GM12878 (cell line): ENCODE data around the gene SYK.
"Not testable (repeated sequence)": the region's sequence is repeated elsewhere in the genome, so short reads cannot be mapped to it uniquely, and the experiment has no call there.

Experiments
- CTCF ChIP-seq, 3 experiments: IDR thresholded peaks in 2 of 3; conservative IDR thresholded peaks in 1 of 3; 2 replicates each; pipeline ENCODE4 v1.5.1; 2011; ENCODE audit warnings: low read depth in 3 of 3, low read length in 3 of 3, mild to moderate bottlenecking in 3 of 3, control low read depth in 2 of 3, moderate library complexity in 2 of 3, inconsistent platforms in 1 of 3, mixed read lengths in 1 of 3; ENCODE audit not compliant: control insufficient read depth in 2 of 3, insufficient read depth in 1 of 3; ENCODE audit errors: extremely low read depth in 1 of 3
- EP300 ChIP-seq, 2 experiments: fragments of 150-350 bp in 1 of 2; IDR thresholded peaks; 2 replicates each; pipeline ENCODE4 v1.6.1; 2011 to 2012; ENCODE audit warnings: low read depth in 2 of 2, low read length in 2 of 2, borderline replicate concordance in 1 of 2, improper control_type of control experiment in 1 of 2, inconsistent platforms in 1 of 2; ENCODE audit not compliant: control insufficient read depth in 1 of 2
- HDAC2 ChIP-seq: fragments of 200-600 bp; sonication (generic); IDR thresholded peaks from 2 replicates; pipeline ENCODE4 v1.6.1; 2017
- NRF1 ChIP-seq: conservative IDR thresholded peaks from 2 replicates; pipeline ENCODE4 v1.6.1; 2011; ENCODE audit warnings: mild to moderate bottlenecking, low read depth, low read length, improper control_type of control experiment
- POLR2A ChIP-seq: IDR thresholded peaks from 2 replicates; pipeline ENCODE4 v1.6.1; 2011; ENCODE audit warnings: low read depth, mild to moderate bottlenecking, low read length
- POLR2AphosphoS5 ChIP-seq: IDR thresholded peaks from 2 replicates; pipeline ENCODE4 v1.6.1; 2011; ENCODE audit warnings: mild to moderate bottlenecking, low read length, inconsistent platforms
- REST ChIP-seq: IDR thresholded peaks from 2 replicates; pipeline ENCODE4 v1.6.1; 2012; ENCODE audit warnings: mild to moderate bottlenecking, low read depth, low read length
- SRF ChIP-seq, 2 experiments: IDR thresholded peaks; 2 replicates each; pipeline ENCODE4 v1.6.1; 2011; ENCODE audit warnings: low read depth in 2 of 2, low read length in 2 of 2, mild to moderate bottlenecking in 1 of 2, moderate library complexity in 1 of 2
- YY1 ChIP-seq: IDR thresholded peaks from 2 replicates; pipeline ENCODE4 v1.6.1; 2011; ENCODE audit warnings: low read depth, mild to moderate bottlenecking, low read length

GRCh38 chr9:90788527-90788926 is 13.1 kb upstream of the SYK start:
- not testable (repeated sequence) for TF ChIP-seq REST; POLR2AphosphoS5; CTCF (IDR thresholded peaks at IDR 0.05 in 2 of 3, conservative IDR thresholded peaks at IDR 0.05 in 1 of 3; ENCODE audit: control insufficient read depth in 2 of 3, extremely low read depth in 1 of 3, insufficient read depth in 1 of 3, low read depth in 3 of 3, low read length in 3 of 3); SRF (IDR thresholded peaks at IDR 0.05; ENCODE audit: low read depth in 2 of 2, low read length in 2 of 2); EP300 (IDR thresholded peaks at IDR 0.05; ENCODE audit: borderline replicate concordance in 1 of 2, control insufficient read depth in 1 of 2, low read depth in 2 of 2, low read length in 2 of 2); NRF1; YY1; HDAC2; POLR2A
